Subcutaneous adipose tissue (tissue), 4 donors: Measurements from ENCODE around the gene SLC2A11. TPM values are rescaled to one million over a fixed set of nuclear protein-coding genes. Genes with fewer than 3 reads are reported as not detected.

Source experiments
- CTCF ChIP-seq: fragments of 450-650 bp; IDR thresholded peaks from one replicate; pipeline ENCODE4 v1.5.1; 2016; ENCODE audit warnings: low read depth, mild to moderate bottlenecking, control low read depth, antibody characterized with exemption, moderate library complexity
- total RNA-seq, 4 donors: library from RNA; depleted of rRNA; stranded (reverse); fragments of >200 nt; gene quantifications; one replicate each; pipeline ENCODE4 v1.1.0, GENCODE V29; 2016

SLC2A11 gene
- total RNA-seq, 4 donors from 2014 or later = 4.8 to 10.2 (median 5.5) TPM

- TF ChIP-seq CTCF = no peak
Measured at GRCh38 chr22:23908587-23909205, 51.0 kb downstream of the SLC2A11 start.

DNA sequence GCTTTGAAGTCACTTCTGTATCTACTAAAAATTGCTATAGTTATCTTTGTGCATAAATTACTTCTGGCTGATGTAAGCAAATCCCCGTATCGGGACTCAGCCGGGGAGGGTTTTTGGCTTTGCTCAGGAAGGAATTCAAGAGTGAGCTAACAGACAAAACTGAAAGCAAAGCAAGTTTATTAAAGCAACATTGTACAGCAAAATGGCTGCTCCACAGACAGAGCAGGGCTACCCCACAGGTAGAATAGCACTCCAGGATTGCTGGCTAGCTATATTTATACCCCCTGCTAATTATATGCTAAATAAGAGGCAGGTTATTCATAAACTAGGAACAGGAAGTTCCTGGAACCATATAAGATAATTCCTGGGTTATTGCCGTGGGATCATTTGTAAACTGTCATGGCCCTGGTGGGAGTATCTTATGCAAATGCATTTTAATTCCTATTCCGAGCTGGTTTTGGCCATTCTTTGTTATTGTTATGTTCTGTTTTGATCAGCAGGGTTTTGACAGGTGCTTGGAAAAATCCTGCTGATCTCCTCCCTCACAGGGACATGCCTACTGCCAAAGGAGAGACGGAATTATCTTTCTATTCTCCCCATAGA is 51.7 kb downstream of the SLC2A11 start:
- no peak for TF ChIP-seq CTCF

DNA sequence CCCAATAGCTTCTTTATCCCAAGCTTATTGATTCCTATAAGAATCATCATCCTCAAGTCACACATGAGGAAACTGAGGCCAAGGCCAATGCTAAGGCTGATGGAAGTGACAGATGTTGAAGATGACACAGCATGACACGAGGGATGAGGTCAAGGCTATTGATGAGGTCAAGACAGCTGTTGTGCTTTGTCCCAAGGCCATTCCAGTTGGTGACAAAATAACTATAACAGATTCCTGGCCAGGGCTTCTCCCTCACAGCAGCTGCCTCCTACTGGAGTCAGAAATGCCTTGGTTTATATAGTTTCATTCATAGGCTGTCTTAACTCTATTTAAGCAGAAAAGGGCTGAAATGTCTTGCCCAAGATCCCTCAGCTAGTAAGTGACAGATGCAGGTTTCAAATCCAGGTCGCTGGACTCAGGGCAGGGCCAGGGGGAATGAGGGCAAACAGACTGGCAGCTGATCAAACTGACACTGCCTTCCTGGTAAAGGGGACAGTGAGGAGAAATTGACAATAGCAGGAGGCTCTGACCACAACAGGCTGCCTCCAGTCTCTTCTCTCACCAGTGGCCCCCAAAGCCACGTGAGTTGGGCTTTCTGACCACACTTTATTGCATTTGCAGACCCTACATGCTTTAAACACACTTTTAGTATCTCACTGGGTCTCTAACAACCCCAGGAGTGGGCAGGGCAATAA is 53.0 kb downstream of the SLC2A11 start:
- no peak for TF ChIP-seq CTCF

DNA sequence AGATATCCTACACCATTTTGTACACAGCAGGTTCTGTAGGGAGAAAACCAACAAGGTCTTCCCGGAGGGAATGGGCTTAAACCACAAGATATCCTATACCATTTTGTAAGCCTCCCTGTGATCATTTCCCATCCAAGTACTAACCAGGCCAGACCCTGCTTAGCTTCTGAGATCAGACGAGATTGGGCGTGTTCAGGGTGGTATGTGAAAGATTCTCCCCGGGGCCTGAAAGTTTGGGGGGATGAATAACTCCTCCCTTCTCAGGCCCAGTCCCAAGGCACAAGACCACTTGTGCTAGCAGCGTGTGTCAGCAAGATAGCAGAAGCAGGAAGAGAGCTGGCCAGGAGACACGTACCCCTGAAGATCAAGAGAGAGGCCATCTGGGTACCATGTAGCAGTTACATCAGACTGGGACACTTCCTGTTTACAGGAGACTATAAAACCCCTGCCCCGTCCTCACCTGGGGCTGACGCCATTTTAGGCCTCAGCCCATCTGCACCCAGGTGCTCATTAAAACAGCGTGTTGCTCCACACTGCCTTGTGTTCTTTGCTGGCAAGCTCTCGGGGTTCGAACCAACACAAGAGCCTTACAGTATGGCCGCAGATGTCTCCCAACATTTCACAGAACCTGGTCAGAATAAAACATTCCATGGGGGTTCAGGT is 53.8 kb downstream of the SLC2A11 start:
- no peak for TF ChIP-seq CTCF

DNA sequence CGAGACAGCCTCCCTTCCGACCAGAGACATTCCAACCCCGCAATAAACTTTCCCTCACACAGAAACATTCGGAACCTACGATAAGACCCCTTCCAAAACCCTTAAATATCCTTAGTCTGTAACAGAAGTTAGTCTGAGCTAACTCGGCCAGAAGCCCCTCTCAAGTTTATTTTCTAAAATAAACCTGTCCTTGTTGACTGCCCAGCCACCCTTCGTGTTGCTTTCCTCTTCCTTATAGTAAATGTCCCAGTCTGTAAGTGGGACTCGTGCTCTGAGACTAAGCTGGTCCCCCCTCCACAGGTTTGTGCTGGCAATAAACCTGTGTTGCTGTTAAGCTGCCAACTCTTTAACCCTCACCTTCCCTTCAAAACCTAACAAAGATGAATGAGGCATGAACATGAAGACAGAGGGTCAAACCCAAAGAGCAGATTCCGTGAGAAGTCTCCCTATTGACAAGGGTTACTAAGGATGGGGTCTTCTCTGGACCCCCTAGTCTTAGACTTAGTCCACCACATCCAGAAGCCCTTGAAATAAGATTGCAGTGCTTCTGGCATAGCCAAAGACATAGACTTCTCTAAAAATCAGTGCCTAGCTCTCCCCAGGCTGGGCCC is 54.7 kb downstream of the SLC2A11 start:
- TF ChIP-seq CTCF = no peak

DNA sequence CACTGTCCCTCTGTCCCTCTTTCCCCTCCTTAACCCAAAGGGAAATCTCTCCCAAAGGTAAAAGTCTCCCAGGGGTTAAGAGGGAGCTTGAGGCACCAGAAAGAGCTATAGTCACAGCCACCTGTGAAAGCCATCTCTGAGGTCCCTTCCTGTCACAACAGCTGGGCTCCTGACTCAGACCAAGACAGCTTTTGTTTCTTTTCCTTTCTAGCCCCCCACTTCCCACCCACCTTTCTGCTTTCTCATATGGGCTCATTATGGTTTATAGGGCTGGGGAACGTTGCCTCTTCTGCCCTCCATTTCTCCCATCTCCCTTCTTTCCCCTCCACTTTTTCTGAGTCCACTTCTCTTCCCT is 55.6 kb downstream of the SLC2A11 start:
- no peak for TF ChIP-seq CTCF
